ENCODE results near the gene LACC1.

LACC1 gene

DNA sequence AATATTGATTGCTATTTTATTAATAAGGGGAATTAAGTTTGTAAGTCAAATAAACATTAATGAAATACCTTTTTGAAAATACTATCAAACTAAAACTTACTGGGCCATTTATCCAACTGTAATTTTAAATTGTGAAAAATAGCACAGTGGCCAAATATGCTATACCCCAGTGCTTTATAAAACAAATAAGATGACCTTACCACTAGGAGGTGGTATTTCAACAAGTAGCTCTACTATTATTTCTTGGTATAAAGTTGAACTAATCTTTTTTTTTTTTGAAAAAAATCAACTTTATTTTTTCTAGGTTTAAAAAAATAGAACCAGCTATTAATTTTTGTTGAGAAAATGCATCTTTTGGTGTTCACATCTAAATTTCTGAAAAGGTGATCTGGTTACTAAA, 14.7 kb downstream of the LACC1 start:
- no peak for DNase-seq

DNA sequence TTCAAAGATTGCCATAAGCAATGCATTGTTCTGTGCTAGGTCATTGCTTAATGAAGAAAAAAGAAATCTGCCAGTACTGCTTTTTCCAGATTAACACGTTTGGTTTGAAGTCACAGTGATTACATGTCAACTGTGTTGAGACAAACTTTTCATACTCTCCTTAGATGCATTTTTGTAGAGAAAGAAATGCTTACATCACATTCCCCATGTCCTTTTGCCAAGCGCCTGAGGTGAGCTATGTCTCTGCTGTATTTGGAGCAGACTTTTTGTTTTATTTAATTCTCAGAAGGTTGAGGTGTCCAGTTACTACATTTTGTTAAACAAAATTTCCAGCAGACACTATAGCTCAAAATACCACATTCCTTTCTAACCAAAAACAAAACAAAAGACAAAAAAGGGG, 16.2 kb downstream of the LACC1 start:
- DNase-seq: no peak

- DNase-seq: no peak
Measured at GRCh38 chr13:43905435-43906031, 25.8 kb downstream of the LACC1 start.

DNA sequence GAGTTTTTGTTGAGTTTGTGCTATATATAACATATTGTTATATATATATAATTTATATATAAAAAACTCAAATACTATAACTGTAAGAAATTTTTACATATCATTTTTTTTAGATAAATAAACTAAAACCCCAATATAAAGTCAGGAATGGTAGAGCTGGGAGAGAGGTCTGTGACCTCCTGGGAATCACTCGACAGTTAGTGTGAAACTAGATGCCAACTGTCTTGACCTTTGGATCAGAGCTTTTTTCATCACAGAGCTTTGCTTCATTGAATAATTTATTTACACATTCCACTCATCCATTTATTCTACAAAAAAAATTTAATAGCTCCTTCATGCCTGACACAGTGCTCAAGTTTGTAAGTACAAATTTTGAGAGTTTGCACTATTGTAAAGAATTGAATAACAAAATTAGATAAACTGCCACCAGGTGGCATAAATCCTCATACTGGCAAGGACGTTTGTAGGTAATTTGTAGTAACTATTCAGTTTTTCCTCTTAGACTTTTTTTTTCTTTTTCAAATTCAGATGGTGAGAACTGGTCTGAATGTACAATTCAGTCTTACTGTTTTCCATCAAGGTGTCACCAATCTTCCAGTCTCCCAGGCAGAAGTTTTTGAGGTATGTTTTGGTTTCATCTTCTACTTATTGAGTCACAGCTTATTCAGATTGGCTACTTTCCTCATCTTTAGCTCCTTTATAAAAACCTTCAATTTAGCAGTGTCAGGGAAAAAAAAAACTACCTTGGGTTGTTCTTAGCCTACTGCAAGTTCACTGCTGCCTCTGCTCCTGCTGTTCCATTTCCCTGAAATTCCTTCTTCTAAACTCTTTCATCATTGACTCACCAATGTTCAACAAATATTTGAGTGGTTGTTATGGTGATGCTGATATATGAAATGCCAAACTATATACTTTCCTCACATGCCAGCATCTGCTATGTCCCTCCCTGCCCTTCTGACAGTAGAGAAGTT, 28.7 kb downstream of the LACC1 start:
- DNase-seq: no peak

- no peak for DNase-seq
Measured at GRCh38 chr13:43910856-43911255, 31.2 kb downstream of the LACC1 start.

GRCh38 chr13:43911278-43911677, 31.6 kb downstream of the LACC1 start:
- DNase-seq: no peak

DNA sequence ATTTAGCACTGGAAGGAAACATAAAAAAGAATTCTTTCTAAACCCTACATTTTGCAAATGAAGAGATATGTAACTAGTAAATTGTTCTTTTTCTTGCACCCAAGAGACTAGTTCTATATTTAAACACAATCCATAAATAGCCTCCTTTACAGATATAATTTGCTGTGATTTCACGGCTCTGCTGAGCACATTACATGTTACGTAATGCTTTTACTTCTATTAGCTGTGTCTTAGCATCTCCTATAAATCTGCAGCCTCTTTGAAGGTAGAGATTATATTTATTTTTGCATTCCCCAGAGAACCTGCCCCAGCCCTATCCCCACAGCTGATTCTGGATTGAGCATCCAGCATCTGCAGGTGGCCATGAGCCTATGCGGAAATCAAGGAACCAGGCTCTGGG, 32.2 kb downstream of the LACC1 start:
- no peak for DNase-seq

DNA sequence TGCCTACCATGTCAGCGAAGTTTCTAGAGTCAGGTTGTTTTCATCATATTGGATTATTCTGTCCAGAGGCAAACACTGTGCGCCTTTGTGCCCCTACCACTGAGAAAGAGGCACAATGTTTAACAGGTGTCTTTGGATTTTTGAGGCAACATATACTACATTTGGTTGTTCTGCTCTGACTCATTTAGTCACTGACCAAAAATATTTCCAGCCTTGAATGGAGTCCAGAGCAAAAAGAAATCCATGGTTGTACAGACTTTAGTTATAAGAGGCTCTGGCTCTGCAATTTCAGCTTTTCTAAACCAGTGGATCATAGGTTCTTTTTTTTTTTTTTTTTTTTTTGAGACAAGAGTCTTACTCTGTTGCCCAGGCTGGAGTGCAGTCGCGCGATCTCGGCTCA, 35.7 kb downstream of the LACC1 start:
- DNase-seq: no peak

- DNase-seq: no peak
Measured at GRCh38 chr13:43916828-43917227, 37.1 kb downstream of the LACC1 start.

GRCh38 chr13:43918636-43919035, 38.9 kb downstream of the LACC1 start:
- no peak for DNase-seq

- DNase-seq: no peak
Measured at GRCh38 chr13:43920965-43921674, 41.4 kb downstream of the LACC1 start.

DNA sequence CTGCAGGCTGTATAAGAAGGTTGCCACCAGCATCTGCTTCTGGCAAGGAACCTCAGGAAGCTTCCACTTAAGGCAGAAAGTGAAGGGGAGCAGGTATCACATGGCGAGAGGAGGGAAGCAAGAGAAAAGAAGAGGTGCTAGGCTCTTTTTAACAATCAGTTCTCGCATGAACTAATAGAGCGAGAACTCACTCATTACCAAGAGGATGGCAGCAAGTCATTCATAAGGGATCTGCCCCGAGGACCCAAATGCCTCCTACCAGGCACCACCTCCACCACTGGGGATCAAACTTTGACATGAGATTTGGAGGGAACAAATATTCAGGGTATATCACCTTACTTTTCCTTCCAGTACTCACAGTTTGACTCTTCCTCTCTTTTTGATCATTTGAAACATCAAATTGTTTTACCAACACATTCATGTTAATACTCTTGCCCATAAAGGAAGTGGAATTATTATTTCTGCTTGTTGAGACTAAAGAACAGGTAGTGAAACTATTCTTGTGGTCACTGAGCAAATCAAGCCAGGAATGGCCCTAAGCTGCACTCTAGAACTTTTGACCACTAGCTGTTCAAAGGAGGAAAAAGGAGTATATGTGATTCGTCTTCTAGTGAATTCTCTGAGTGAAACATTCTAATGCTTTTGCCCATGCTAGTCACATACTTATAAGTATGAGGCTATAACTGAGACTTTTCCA, 45.0 kb downstream of the LACC1 start:
- no peak for DNase-seq

DNA sequence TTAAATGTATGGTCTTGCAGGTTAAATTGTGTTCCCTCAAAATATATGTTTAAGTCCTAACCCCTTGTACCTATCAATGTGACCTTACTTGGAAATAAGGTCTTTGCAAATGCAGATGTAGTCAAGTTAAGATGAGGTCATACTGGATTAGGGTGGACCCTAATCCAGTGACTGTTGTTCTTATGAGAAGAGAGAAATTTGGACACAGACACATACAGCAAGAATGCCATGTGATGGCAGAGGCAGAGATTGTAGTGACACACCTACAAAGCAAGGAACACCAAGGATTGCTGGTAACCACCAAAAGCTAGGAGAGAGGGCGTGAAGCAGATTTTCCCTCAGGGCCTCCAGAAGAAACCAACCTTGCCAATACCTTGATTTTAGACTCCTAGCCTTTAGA, 50.2 kb downstream of the LACC1 start:
- DNase-seq: no peak

GRCh38 chr13:43933378-43933777, 53.7 kb downstream of the LACC1 start:
- DNase-seq: no peak

- DNase-seq: no peak
Measured at GRCh38 chr13:43934273-43934672, 54.6 kb downstream of the LACC1 start.

DNA sequence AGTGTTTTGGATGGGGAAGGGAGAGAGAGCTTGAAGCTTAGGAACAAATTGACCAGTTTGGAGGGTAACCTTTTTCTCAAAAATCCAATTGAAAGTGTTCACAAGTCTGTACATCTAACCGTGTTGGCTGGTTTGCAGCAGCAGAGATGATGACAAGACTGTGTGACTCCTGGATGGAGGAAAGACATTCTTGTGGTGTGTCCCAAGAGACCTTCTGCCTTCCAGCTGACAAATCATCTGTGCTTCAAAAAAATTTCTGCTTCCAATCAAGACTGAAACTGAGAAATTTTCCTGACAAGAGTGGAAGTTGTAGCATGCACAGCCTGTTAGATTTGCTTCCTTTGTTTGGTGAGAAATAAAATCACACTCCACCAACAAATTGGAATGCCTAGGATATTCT, 56.2 kb downstream of the LACC1 start:
- no peak for DNase-seq

GRCh38 chr13:43936647-43937046, 56.9 kb downstream of the LACC1 start:
- no peak for DNase-seq

DNA sequence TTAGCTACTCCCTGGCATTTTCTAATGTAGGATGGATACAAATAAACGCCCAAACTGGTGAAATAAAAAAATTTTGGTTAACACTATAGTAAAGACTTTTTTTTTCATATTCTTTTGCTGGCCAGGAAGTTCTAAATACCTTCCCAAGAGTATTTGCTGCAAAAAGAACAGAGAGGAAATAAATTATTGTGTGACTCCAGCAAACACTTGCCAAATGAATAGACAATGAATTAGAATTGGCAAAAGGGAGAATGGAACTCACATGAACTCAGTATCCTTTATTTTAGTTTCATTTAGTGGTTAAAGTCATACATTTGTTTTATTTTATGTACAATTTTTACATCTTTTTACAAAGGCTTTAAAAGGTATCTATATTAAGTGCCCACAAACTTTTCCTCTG, 58.1 kb downstream of the LACC1 start:
- no peak for DNase-seq

DNA sequence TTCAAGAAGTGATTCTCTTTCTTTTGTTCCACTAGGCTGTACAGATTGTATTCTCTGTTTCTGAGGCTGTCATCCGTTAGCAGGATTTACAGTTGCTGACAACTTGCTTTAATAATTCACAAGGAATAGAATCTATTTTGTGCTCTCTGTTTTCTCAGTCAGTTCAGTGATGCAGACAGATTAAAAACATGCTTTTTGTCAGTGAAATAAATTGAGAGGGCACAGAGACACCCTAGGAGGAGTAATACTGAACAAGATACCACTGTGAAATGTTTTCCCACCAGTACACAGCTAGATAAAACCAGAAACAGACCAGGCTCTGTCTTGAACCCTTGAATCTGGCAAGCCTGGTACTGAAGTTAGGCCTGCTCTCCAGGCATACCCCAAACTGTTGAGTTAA, 58.7 kb downstream of the LACC1 start:
- DNase-seq: no peak

DNA sequence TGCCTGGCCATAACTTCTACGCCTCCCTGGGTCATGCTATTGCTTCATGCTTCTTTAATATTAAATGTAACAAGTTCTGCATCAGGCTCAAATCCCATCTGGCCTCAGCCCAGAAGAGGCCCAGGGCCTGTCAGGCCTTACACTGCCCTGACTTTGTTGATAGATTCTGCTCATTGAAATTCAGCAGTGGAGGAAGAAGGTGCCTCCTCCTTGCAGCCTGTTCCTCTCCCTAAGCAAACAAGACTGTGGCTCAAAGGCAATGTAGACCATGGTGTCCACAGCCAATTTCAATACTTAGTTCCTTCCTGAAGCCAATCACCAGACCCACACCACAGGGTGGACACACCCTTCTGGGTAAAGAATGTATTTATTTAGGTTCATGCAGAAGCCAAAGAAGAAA, 59.4 kb downstream of the LACC1 start:
- no peak for DNase-seq

GRCh38 chr13:43942286-43942685, 62.6 kb downstream of the LACC1 start:
- DNase-seq: no peak
